ENCODE data around the gene FHIT.

DNA sequence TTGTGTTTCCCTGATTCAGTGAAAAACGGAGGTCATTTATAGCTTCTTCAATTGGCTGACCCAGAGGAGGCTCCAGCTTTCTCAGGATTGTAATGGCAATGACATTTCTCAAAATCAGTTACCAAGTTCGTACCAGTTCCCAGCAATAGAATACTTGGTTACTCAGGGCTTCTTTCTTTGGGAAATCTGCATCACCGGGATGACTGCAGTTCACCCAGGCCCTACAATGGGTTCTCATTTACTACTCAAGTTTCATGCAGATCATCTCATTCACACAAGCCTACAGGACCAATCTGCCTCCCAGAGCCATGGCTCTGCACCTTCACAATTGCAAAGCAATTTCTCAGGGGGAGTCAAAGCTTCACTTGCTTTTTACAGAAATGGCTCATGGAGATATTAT, 109.6 kb downstream of the FHIT start:
- TF ChIP-seq, protein P1, sequence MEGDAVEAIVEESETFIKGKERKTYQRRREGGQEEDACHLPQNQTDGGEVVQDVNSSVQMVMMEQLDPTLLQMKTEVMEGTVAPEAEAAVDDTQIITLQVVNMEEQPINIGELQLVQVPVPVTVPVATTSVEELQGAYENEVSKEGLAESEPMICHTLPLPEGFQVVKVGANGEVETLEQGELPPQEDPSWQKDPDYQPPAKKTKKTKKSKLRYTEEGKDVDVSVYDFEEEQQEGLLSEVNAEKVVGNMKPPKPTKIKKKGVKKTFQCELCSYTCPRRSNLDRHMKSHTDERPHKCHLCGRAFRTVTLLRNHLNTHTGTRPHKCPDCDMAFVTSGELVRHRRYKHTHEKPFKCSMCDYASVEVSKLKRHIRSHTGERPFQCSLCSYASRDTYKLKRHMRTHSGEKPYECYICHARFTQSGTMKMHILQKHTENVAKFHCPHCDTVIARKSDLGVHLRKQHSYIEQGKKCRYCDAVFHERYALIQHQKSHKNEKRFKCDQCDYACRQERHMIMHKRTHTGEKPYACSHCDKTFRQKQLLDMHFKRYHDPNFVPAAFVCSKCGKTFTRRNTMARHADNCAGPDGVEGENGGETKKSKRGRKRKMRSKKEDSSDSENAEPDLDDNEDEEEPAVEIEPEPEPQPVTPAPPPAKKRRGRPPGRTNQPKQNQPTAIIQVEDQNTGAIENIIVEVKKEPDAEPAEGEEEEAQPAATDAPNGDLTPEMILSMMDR (IDR thresholded peaks at IDR 0.05), result no peak
- TF ChIP-seq RFX5 (IDR thresholded peaks at IDR 0.05; ENCODE audit: low read length), result no peak
- no peak for TF ChIP-seq TAF1 (IDR thresholded peaks at IDR 0.05; ENCODE audit: borderline replicate concordance, low read depth, low read length)
- no peak for TF ChIP-seq EZH2phosphoT487 (IDR thresholded peaks at IDR 0.05; ENCODE audit: borderline replicate concordance, low read depth)
- no peak for TF ChIP-seq MEF2A (IDR thresholded peaks at IDR 0.05; ENCODE audit: borderline replicate concordance, low read depth)
